ENCODE measurements around the gene EHBP1.

The EHBP1 gene

GRCh38 chr2:63048367-63049171 lies 343.1 kb downstream of the EHBP1 start:
- Mint-ChIP-seq H3K4me1 (ENCODE audit: low read depth) (peaks cover 19% of the 10 kb centered on the region), H3K9me3 (no peaks in the 10 kb centered on the region), H3K27me3 (ENCODE audit: low read depth) (peaks cover 76% of the 10 kb centered on the region), H3K4me3 (peak overlapping the region; percentile 51), H3K36me3 (ENCODE audit: low read depth) (no peaks in the 10 kb centered on the region), H3K27ac (no peak overlapping the region)
- DNase-seq (ENCODE audit: low spot score): no peak

- peaks cover 81% of the 10 kb centered on the region for H3K27me3 Mint-ChIP-seq (ENCODE audit: low read depth)
- H3K9me3 Mint-ChIP-seq: no peaks in the 10 kb centered on the region
- no peak for DNase-seq (ENCODE audit: low spot score)
- peak overlapping the region; percentile 84 for H3K4me3 Mint-ChIP-seq
- H3K4me1 Mint-ChIP-seq (ENCODE audit: low read depth): peaks cover 23% of the 10 kb centered on the region
- peak overlapping the region; percentile 47 for H3K27ac Mint-ChIP-seq
- H3K36me3 Mint-ChIP-seq (ENCODE audit: low read depth): no peaks in the 10 kb centered on the region
These were observed 343.9 kb downstream of the EHBP1 start for GRCh38 chr2:63049211-63049969.

- Mint-ChIP-seq H3K4me3 (peak overlapping the region; percentile 84), H3K4me1 (ENCODE audit: low read depth) (peaks cover 28% of the 10 kb centered on the region), H3K27ac (peak overlapping the region; percentile 47), H3K9me3 (no peaks in the 10 kb centered on the region), H3K36me3 (ENCODE audit: low read depth) (no peaks in the 10 kb centered on the region), H3K27me3 (ENCODE audit: low read depth) (peaks cover 84% of the 10 kb centered on the region)
- no peak for DNase-seq (ENCODE audit: low spot score)
These were observed 344.4 kb downstream of the EHBP1 start for GRCh38 chr2:63049970-63050333.

GRCh38 chr2:63050334-63051041 lies 345.0 kb downstream of the EHBP1 start, which contains the start of gene OTX1:
Gene OTX1 (plus strand): TSS chr2:63050830. CDS start chr2:63052991, 2,161 bp downstream.
- Mint-ChIP-seq H3K4me1 (ENCODE audit: low read depth) (peaks cover 30% of the 10 kb centered on the region), H3K27ac (peak within 1 kb of the TSS; percentile 47)

GRCh38 chr2:63051042-63051794 lies 345.7 kb downstream of the EHBP1 start:
- H3K36me3 Mint-ChIP-seq (ENCODE audit: low read depth): no peaks in the 10 kb centered on the region
- peaks cover 37% of the 10 kb centered on the region for H3K4me1 Mint-ChIP-seq (ENCODE audit: low read depth)
- H3K4me3 Mint-ChIP-seq: peak overlapping the region; percentile 80
- H3K27ac Mint-ChIP-seq: no peak overlapping the region
- H3K9me3 Mint-ChIP-seq: no peaks in the 10 kb centered on the region
- H3K27me3 Mint-ChIP-seq (ENCODE audit: low read depth): peaks cover 83% of the 10 kb centered on the region
- DNase-seq (ENCODE audit: low spot score): no peak

More at GRCh38 chr2:63050334-63051041, 345.0 kb downstream of the EHBP1 start, which contains the start of gene OTX1:
- peak; percentile 47 for DNase-seq (ENCODE audit: low spot score)
- Mint-ChIP-seq H3K36me3 (ENCODE audit: low read depth) (no peaks in the 10 kb centered on the region), H3K4me3 (peak within 1 kb of the TSS; percentile 84), H3K27me3 (ENCODE audit: low read depth) (peaks cover 83% of the 10 kb centered on the region), H3K9me3 (no peaks in the 10 kb centered on the region)

GRCh38 chr2:63051795-63052333 lies 346.4 kb downstream of the EHBP1 start:
- H3K4me1 Mint-ChIP-seq (ENCODE audit: low read depth): peaks cover 37% of the 10 kb centered on the region
- no peak overlapping the region for H3K4me3 Mint-ChIP-seq
- no peaks in the 10 kb centered on the region for H3K36me3 Mint-ChIP-seq (ENCODE audit: low read depth)
- DNase-seq (ENCODE audit: low spot score): no peak
- H3K27ac Mint-ChIP-seq: no peak overlapping the region
- no peaks in the 10 kb centered on the region for H3K9me3 Mint-ChIP-seq
- peaks cover 83% of the 10 kb centered on the region for H3K27me3 Mint-ChIP-seq (ENCODE audit: low read depth)

GRCh38 chr2:63052411-63053080 lies 347.0 kb downstream of the EHBP1 start:
- peaks cover 40% of the 10 kb centered on the region for H3K4me1 Mint-ChIP-seq (ENCODE audit: low read depth)
- DNase-seq (ENCODE audit: low spot score): no peak
- H3K27ac Mint-ChIP-seq: no peak overlapping the region
- peaks cover 84% of the 10 kb centered on the region for H3K27me3 Mint-ChIP-seq (ENCODE audit: low read depth)
- no peak overlapping the region for H3K4me3 Mint-ChIP-seq
- no peaks in the 10 kb centered on the region for H3K9me3 Mint-ChIP-seq
- no peaks in the 10 kb centered on the region for H3K36me3 Mint-ChIP-seq (ENCODE audit: low read depth)

GRCh38 chr2:63053081-63053888 lies 347.8 kb downstream of the EHBP1 start:
- Mint-ChIP-seq H3K9me3 (no peaks in the 10 kb centered on the region), H3K4me1 (ENCODE audit: low read depth) (peaks cover 45% of the 10 kb centered on the region), H3K36me3 (ENCODE audit: low read depth) (no peaks in the 10 kb centered on the region), H3K4me3 (no peak overlapping the region), H3K27me3 (ENCODE audit: low read depth) (peaks cover 87% of the 10 kb centered on the region), H3K27ac (peak overlapping the region; percentile 41)
- DNase-seq (ENCODE audit: low spot score): no peak

- H3K9me3 Mint-ChIP-seq: no peaks in the 10 kb centered on the region
- H3K27ac Mint-ChIP-seq: no peak overlapping the region
- peak overlapping the region; percentile 51 for H3K4me3 Mint-ChIP-seq
- DNase-seq (ENCODE audit: low spot score): no peak
- peaks cover 47% of the 10 kb centered on the region for H3K4me1 Mint-ChIP-seq (ENCODE audit: low read depth)
- H3K36me3 Mint-ChIP-seq (ENCODE audit: low read depth): no peaks in the 10 kb centered on the region
- H3K27me3 Mint-ChIP-seq (ENCODE audit: low read depth): peaks cover 84% of the 10 kb centered on the region
These were observed 348.5 kb downstream of the EHBP1 start for GRCh38 chr2:63053889-63054602.

GRCh38 chr2:63054841-63055225 lies 349.3 kb downstream of the EHBP1 start:
- Mint-ChIP-seq H3K27ac (no peak overlapping the region), H3K9me3 (no peaks in the 10 kb centered on the region), H3K4me1 (ENCODE audit: low read depth) (peaks cover 43% of the 10 kb centered on the region), H3K4me3 (peak overlapping the region; percentile 51), H3K27me3 (ENCODE audit: low read depth) (peaks cover 81% of the 10 kb centered on the region), H3K36me3 (ENCODE audit: low read depth) (no peaks in the 10 kb centered on the region)
- no peak for DNase-seq (ENCODE audit: low spot score)

- H3K27ac Mint-ChIP-seq: no peak overlapping the region
These were observed 350.0 kb downstream of the EHBP1 start for GRCh38 chr2:63055226-63056106.

More at GRCh38 chr2:63055226-63056106, 350.0 kb downstream of the EHBP1 start:
- Mint-ChIP-seq H3K36me3 (ENCODE audit: low read depth) (peaks cover 4% of the 10 kb centered on the region), H3K4me1 (ENCODE audit: low read depth) (peaks cover 46% of the 10 kb centered on the region), H3K27me3 (ENCODE audit: low read depth) (peaks cover 85% of the 10 kb centered on the region), H3K9me3 (no peaks in the 10 kb centered on the region), H3K4me3 (peak overlapping the region; percentile 43)
- DNase-seq (ENCODE audit: low spot score): no peak

Data from T-helper 2 cell treated with Interferon-gamma antibody and Interleukin-4, amounts not matched to agents 5 μg/mL and 100 μg/mL, for 36 hours (primary cell).